Body of pancreas (tissue), 4 donors: ENCODE measurements around the gene MTF1.

Source experiments
- POLR2A ChIP-seq, 3 donors: fragments of 450-650 bp; IDR thresholded peaks; one replicate each; pipeline ENCODE4 v1.6.1; 2016; ENCODE audit warnings: antibody characterized with exemption in 3 of 3, mild to moderate bottlenecking in 2 of 3
- TF ChIP-seq, protein P1 (sequence below), 7 experiments: fragments of 450-650 bp in 4 of 7; fragments of 200-600 bp in 3 of 7; sonication (generic) in 3 of 7; IDR thresholded peaks; one replicate each; pipeline ENCODE4 v1.5.1; 2016 to 2019; ENCODE audit warnings: antibody characterized with exemption in 7 of 7

- TF ChIP-seq, protein P1, sequence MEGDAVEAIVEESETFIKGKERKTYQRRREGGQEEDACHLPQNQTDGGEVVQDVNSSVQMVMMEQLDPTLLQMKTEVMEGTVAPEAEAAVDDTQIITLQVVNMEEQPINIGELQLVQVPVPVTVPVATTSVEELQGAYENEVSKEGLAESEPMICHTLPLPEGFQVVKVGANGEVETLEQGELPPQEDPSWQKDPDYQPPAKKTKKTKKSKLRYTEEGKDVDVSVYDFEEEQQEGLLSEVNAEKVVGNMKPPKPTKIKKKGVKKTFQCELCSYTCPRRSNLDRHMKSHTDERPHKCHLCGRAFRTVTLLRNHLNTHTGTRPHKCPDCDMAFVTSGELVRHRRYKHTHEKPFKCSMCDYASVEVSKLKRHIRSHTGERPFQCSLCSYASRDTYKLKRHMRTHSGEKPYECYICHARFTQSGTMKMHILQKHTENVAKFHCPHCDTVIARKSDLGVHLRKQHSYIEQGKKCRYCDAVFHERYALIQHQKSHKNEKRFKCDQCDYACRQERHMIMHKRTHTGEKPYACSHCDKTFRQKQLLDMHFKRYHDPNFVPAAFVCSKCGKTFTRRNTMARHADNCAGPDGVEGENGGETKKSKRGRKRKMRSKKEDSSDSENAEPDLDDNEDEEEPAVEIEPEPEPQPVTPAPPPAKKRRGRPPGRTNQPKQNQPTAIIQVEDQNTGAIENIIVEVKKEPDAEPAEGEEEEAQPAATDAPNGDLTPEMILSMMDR (IDR thresholded peaks at IDR 0.05), result no peak
- no peak for TF ChIP-seq POLR2A (IDR thresholded peaks at IDR 0.05)
These were observed 80.7 kb downstream of the MTF1 start for GRCh38 chr1:37778654-37779053.
